22Rv1 (cell line): ENCODE results near the gene TSPAN9.

Source experiments
- H3K27ac ChIP-seq: fragments of 450-650 bp; 2 replicates; pipeline ENCODE4 v1.5.1; 2017
- CTCF ChIP-seq: fragments of 450-650 bp; IDR thresholded peaks from 2 replicates; pipeline ENCODE4 v1.5.1; 2017; ENCODE audit warnings: mild to moderate bottlenecking
- ZFX ChIP-seq: fragments of 450-650 bp; IDR thresholded peaks from 2 replicates; pipeline ENCODE4 v1.6.1; 2017; ENCODE audit warnings: antibody characterized with exemption, borderline replicate concordance

TSPAN9 gene

GRCh38 chr12:3299929-3300832, 223.0 kb downstream of the TSPAN9 start:
- TF ChIP-seq ZFX (no peak), CTCF (peak; percentile 95)
- H3K27ac ChIP-seq, result peak overlapping the region; percentile 30

- no peak overlapping the region for H3K27ac ChIP-seq
- TF ChIP-seq CTCF (no peak; the same call in 1 of the 2 replicates), ZFX (no peak)
These were observed 223.7 kb downstream of the TSPAN9 start for GRCh38 chr12:3300833-3301401.

- no peak for TF ChIP-seq ZFX
- no peak for TF ChIP-seq CTCF
- no peak overlapping the region for H3K27ac ChIP-seq
These were observed 225.3 kb downstream of the TSPAN9 start for GRCh38 chr12:3302401-3303041.

- H3K27ac ChIP-seq, result no peak overlapping the region
- TF ChIP-seq ZFX (no peak), CTCF (peak; percentile 27; the same call in 1 of the 2 replicates)
These were observed 226.4 kb downstream of the TSPAN9 start for GRCh38 chr12:3303410-3304136.

GRCh38 chr12:3304436-3305165, 227.4 kb downstream of the TSPAN9 start:
- TF ChIP-seq CTCF, result no peak
- no peak for TF ChIP-seq ZFX
- no peak overlapping the region for H3K27ac ChIP-seq

GRCh38 chr12:3305464-3305863, 228.3 kb downstream of the TSPAN9 start:
- TF ChIP-seq CTCF (no peak), ZFX (no peak)
- H3K27ac ChIP-seq, result no peak overlapping the region
